Measurements from ENCODE around the gene SPSB1.

Gene SPSB1

DNA sequence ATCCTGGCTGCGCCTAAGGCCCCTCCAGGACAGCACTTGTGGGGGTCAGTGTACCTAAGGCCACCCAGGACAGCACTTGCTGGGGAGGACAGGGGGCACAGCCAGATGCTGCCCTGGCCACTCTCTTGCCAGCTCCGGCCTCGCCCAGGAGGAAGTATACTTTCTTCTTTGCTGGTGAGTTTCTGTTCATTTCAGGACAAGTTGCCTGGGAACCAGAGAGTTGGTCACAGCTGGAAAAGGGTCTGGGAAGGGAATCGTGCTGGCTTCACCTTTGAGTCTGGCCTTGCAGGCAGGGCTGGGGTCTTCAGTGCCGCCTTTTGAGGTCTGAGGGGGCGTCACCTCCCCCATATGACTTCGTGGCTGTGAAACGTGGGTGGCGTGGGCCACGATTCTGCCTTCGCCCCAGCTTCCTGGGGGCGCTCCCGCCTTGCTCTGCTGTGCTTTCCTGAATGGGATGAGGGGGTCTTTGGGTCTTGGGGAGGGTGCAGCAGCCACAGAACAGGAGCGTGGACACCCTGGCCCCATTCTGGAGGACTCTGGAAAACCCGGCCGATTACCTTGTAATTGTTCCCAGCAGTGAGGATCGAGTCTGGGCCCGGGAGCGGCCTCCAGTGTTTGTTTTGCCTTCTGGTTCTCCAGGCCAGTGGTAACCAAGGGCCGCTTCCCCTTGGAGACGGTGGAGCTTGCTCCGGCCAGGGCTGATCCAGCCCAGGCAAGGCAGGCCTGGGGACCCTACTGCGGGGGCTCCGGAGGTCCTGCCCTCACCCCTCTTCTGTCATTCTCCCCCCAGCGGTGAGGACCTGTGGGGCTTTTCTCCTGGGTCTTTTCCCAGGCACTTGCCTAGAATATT, 45.9 kb downstream of the SPSB1 start:
- TF ChIP-seq EP300 (IDR thresholded peaks at IDR 0.05; ENCODE audit: borderline replicate concordance), result no peak
- TF ChIP-seq, protein P1, sequence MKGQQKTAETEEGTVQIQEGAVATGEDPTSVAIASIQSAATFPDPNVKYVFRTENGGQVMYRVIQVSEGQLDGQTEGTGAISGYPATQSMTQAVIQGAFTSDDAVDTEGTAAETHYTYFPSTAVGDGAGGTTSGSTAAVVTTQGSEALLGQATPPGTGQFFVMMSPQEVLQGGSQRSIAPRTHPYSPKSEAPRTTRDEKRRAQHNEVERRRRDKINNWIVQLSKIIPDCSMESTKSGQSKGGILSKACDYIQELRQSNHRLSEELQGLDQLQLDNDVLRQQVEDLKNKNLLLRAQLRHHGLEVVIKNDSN (IDR thresholded peaks at IDR 0.05), result no peak
- TF ChIP-seq TAF1 (IDR thresholded peaks at IDR 0.05; ENCODE audit: low read depth), result no peak
- TF ChIP-seq, protein P2, sequence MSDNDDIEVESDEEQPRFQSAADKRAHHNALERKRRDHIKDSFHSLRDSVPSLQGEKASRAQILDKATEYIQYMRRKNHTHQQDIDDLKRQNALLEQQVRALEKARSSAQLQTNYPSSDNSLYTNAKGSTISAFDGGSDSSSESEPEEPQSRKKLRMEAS (IDR thresholded peaks at IDR 0.05), result no peak
- no peak for TF ChIP-seq EGR1 (IDR thresholded peaks at IDR 0.05)
- TF ChIP-seq NFIC (IDR thresholded peaks at IDR 0.05), result no peak
- TF ChIP-seq TEAD4 (IDR thresholded peaks at IDR 0.05), result no peak
- TF ChIP-seq TCF12 (IDR thresholded peaks at IDR 0.05; ENCODE audit: low read depth), result no peak
- no peak for TF ChIP-seq RAD21 (IDR thresholded peaks at IDR 0.05; ENCODE audit: low read depth)
- no peak for TF ChIP-seq CEBPB (IDR thresholded peaks at IDR 0.05)
- TF ChIP-seq YY1 (IDR thresholded peaks at IDR 0.05; ENCODE audit: low read depth), result no peak
- TF ChIP-seq, protein P3, sequence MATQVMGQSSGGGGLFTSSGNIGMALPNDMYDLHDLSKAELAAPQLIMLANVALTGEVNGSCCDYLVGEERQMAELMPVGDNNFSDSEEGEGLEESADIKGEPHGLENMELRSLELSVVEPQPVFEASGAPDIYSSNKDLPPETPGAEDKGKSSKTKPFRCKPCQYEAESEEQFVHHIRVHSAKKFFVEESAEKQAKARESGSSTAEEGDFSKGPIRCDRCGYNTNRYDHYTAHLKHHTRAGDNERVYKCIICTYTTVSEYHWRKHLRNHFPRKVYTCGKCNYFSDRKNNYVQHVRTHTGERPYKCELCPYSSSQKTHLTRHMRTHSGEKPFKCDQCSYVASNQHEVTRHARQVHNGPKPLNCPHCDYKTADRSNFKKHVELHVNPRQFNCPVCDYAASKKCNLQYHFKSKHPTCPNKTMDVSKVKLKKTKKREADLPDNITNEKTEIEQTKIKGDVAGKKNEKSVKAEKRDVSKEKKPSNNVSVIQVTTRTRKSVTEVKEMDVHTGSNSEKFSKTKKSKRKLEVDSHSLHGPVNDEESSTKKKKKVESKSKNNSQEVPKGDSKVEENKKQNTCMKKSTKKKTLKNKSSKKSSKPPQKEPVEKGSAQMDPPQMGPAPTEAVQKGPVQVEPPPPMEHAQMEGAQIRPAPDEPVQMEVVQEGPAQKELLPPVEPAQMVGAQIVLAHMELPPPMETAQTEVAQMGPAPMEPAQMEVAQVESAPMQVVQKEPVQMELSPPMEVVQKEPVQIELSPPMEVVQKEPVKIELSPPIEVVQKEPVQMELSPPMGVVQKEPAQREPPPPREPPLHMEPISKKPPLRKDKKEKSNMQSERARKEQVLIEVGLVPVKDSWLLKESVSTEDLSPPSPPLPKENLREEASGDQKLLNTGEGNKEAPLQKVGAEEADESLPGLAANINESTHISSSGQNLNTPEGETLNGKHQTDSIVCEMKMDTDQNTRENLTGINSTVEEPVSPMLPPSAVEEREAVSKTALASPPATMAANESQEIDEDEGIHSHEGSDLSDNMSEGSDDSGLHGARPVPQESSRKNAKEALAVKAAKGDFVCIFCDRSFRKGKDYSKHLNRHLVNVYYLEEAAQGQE (IDR thresholded peaks at IDR 0.05; ENCODE audit: low read depth), result no peak
- no peak for TF ChIP-seq FOXM1 (IDR thresholded peaks at IDR 0.05; ENCODE audit: borderline replicate concordance, low read depth)
- TF ChIP-seq CREB1 (IDR thresholded peaks at IDR 0.05; ENCODE audit: low read depth), result no peak
- no peak for TF ChIP-seq ZBTB7A (IDR thresholded peaks at IDR 0.05; ENCODE audit: low read depth)

DNA sequence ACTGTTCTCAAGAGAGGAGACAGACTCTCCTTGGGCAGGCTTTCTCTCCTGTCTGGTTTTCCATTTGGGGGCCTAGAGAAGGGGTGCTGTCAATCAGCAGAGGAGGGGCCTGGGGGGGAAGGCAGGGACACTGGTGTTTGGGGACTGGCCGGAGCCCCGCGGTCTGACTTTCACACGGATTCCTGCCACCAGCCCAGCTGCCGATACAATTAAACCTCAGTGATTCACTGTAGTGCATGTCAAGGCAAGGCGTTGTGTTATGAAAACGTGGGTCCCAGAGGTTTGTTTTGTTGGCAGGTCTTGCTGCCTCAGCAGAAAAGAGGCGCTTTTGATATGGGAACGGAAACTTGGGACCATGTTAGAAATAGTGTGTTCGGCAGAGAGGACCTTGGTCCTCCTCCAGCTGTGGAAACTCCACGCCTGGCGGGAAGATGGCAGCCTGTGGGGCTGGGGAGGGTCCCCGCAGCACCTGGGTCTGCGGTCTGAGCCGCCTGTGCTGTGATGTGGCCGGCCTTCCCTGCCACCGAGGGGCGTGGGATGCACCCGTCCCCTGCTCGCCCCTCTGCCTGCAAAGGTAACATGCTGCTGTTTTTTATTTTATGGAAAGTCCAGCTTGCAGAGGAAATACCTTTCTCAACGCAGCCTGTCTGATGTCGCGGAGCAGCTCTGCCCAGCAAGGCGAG, 47.6 kb downstream of the SPSB1 start:
- TF ChIP-seq FOXM1 (IDR thresholded peaks at IDR 0.05; ENCODE audit: borderline replicate concordance, low read depth) (no peak), TAF1 (IDR thresholded peaks at IDR 0.05; ENCODE audit: low read depth) (no peak), CEBPB (IDR thresholded peaks at IDR 0.05) (no peak), RAD21 (IDR thresholded peaks at IDR 0.05; ENCODE audit: low read depth) (no peak), EP300 (IDR thresholded peaks at IDR 0.05; ENCODE audit: borderline replicate concordance) (no peak), TEAD4 (IDR thresholded peaks at IDR 0.05) (no peak), CREB1 (IDR thresholded peaks at IDR 0.05; ENCODE audit: low read depth) (no peak), YY1 (IDR thresholded peaks at IDR 0.05; ENCODE audit: low read depth) (no peak)
- TF ChIP-seq, protein P1 (IDR thresholded peaks at IDR 0.05), result no peak
- TF ChIP-seq, protein P3 (IDR thresholded peaks at IDR 0.05; ENCODE audit: low read depth), result no peak
- TF ChIP-seq, protein P2 (IDR thresholded peaks at IDR 0.05), result no peak

DNA sequence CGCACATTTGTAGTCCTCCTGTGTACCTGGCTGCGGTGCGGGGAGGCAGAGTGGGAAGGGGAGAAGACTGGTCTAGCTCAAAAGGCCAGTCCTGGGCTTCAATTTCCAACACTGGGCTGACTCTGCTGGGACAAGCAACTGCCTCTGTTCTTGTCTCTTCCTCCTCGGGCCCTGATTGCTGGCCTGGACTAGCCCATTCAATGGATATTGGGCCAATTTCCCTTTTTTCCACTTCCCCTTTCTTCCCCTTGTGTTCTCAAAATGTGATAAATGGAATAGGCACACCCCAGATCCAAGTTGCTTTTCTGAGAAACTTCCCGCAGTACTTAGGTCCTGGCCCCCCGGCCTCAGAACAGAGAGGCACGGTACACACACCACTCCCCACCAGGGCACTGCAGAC, 48.2 kb downstream of the SPSB1 start:
- no peak for TF ChIP-seq ZBTB7A (IDR thresholded peaks at IDR 0.05; ENCODE audit: low read depth)

DNA sequence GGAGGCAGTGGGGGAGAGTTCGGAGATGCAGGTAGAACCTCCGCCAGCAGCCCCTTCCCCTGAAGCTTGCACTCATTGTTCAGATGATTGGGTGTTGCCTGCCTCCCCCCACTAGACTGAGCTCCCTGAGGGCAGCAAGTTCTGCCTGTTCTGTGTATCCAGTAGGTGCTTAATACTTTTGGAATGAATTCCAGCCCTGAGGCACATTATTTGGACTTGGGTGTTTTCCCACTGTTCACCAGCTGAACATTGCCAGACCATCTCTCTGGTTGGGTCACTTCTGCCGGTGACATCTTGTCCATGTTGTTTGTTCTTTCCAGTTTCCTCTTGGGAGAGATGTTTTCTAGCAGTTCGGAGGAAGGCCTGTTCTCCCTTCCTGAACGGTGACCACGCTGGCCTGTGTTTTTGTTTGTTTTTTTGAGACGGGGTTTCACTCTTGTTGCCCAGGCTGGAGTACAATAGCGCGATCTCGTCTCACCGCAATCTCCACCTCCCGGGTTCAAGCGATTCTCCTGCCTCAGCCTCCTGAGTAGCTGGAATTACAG, 48.7 kb downstream of the SPSB1 start:
- TF ChIP-seq RAD21 (IDR thresholded peaks at IDR 0.05; ENCODE audit: low read depth) (no peak), EP300 (IDR thresholded peaks at IDR 0.05; ENCODE audit: borderline replicate concordance) (no peak), TAF1 (IDR thresholded peaks at IDR 0.05; ENCODE audit: low read depth) (no peak), TCF12 (IDR thresholded peaks at IDR 0.05; ENCODE audit: low read depth) (no peak), ZBTB7A (IDR thresholded peaks at IDR 0.05; ENCODE audit: low read depth) (no peak)
- TF ChIP-seq, protein P1 (IDR thresholded peaks at IDR 0.05), result no peak
- TF ChIP-seq, protein P2 (IDR thresholded peaks at IDR 0.05), result no peak

DNA sequence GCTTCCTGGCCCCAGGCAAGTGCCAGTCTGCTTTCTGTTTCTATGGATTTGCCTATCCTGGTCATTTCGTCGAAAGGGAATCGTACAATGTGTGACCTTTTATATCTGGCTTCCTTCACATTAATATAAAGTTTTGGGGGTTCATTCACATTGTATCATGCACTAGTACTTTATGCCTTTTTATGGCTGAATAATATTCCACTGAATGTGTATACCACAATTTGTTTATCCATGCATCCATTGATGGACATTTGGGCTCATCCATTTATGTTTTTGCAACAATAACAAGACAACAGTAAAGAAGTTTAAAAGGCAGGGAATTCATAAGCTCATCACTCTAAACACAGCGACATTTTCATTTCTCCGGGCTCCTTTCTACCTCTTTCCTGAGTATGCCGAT, 50.6 kb downstream of the SPSB1 start:
- TF ChIP-seq, protein P2 (IDR thresholded peaks at IDR 0.05), result no peak
- TF ChIP-seq ZBTB7A (IDR thresholded peaks at IDR 0.05; ENCODE audit: low read depth) (no peak), YY1 (IDR thresholded peaks at IDR 0.05; ENCODE audit: low read depth) (no peak), NFIC (IDR thresholded peaks at IDR 0.05) (no peak), TEAD4 (IDR thresholded peaks at IDR 0.05) (no peak), EP300 (IDR thresholded peaks at IDR 0.05; ENCODE audit: borderline replicate concordance) (no peak), CREB1 (IDR thresholded peaks at IDR 0.05; ENCODE audit: low read depth) (no peak), RAD21 (IDR thresholded peaks at IDR 0.05; ENCODE audit: low read depth) (no peak), CEBPB (IDR thresholded peaks at IDR 0.05) (no peak), TAF1 (IDR thresholded peaks at IDR 0.05; ENCODE audit: low read depth) (no peak), EGR1 (IDR thresholded peaks at IDR 0.05) (no peak), TCF12 (IDR thresholded peaks at IDR 0.05; ENCODE audit: low read depth) (no peak)
- TF ChIP-seq, protein P3 (IDR thresholded peaks at IDR 0.05; ENCODE audit: low read depth), result no peak
- TF ChIP-seq, protein P1 (IDR thresholded peaks at IDR 0.05), result no peak
